SHP77 (cell line): ENCODE results near the gene FBP2.
"Not testable (repeated sequence)": the region's sequence is repeated elsewhere in the genome, so short reads cannot be mapped to it uniquely, and the experiment has no call there.

ENCODE experiments used
- DNase-seq, 2 experiments: peaks; one replicate each; lab custom pipeline; 2025; lab: John Stamatoyannopoulos, UW

FBP2 gene

DNA sequence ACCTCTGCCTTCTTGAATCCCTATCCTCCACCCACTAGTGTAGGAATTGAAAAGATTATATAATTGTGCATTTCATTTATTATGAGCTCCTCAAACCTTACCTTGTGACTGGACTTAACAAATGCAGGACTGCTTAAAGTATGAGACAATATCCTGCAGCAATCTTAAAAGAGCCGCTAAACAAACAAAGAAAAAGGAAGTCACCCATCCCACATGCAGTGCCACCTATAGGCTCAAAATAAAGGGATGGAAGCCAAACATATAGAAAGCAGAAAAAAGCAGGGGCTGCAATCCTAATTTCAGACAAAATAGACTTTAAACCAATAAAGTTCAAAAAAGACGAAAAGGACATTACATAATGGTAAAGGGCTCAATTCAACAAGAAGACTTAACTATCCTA lies 30.1 kb downstream of the FBP2 start:
- DNase-seq = no peak

DNA sequence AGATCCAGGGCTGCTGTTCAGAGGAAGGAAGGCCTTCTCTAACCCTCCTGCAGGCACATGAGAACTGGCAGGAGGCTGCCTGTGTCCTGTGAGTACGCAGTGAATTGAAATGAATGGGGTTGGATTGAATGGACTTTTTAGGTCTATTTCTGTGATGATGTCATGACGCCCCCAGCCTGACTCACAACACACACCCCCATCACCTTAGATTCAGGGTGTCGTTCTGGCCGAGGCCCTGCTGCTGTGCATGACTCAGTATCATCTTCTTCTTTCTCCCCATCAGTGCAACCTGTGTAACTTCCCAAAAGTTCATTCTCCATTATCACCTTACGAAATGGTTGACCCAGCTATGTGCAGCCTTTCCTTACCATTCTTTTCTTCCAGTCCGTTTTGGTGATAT lies 33.4 kb downstream of the FBP2 start:
- DNase-seq = no peak

DNA sequence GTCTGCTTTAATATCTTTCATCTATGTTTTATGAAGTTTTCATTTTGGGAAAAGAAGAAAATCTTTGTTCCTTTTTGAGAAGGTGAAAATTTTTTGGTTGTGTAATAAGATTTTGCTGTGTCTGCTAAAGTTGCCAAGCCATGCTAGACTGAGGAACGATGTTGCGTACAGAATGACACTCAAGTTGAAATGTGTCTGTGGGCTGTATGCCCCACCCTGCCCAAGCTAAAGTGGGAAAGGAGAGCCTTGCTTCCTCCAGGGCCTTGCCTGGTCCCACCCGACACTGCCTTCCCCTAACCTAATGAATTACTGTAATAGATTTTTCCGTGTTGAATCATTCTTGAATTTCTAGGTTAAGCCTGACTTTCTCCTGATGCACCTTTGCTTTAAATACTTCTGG lies 36.2 kb downstream of the FBP2 start:
- DNase-seq = no peak

DNA sequence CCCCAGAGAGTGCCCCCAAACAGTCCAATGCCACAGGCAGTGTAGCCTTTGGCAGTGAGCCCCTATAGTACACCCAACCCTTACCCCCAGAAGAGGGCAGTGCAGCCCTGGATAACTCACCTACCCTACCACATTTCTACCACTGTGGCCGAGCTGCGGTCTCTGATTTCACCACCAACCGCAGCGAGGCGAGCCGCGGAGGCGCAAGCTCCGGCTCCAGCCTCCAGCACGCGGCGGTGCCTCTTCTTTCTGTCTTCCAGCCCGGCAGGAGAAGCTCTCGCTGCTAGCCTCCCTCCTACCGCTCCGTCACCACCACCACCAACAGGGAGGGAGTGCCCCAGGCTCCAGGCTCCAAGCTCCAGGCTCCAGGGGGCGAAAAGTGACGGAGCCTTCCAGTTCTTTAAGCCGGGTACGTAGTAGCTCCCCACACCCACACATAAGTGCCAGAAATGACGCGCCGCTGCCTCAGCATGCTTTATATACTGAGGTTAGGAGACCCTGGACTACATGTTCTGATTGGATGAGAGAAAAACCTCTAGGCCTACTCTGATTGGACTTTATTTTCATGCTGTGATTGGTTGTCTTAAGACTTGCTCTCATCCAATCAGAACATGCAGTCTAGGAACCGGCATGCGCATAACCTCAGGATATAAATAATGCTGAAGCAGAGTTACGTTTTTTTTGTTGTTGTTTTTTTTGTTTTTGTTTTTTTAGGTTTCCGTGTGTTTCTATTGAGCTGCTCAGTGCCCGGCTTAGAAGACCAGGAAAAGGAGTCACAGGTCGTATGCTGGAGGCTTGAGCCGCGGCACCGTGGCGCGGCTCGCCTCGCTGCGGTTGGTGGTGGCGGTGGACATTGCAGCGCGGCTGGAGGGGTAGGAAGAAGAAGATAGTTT lies 38.9 kb downstream of the FBP2 start, which contains the start of gene PCAT7:
PCAT7 (plus strand) TSS at position 645 of the 893 bp plus-strand sequence.
- peak; percentile 79 to 86 for DNase-seq

DNA sequence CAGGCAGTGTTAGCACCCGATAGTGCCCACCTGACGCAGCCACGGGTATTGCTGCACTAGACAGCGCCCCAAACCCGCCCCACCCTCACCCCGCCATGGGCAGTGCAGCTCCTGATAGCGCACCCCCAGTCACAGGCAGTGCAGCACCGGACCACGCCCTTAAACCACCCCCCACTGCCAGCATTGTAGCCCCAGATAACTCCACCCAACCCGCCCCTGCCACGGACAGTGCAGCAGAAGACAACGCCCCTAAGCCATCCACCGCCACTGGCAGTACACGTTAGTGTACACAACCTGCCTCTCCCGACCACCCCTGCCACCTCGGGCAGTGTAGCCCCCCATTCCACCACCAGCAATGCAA lies 39.6 kb downstream of the FBP2 start:
- no peak for DNase-seq

DNA sequence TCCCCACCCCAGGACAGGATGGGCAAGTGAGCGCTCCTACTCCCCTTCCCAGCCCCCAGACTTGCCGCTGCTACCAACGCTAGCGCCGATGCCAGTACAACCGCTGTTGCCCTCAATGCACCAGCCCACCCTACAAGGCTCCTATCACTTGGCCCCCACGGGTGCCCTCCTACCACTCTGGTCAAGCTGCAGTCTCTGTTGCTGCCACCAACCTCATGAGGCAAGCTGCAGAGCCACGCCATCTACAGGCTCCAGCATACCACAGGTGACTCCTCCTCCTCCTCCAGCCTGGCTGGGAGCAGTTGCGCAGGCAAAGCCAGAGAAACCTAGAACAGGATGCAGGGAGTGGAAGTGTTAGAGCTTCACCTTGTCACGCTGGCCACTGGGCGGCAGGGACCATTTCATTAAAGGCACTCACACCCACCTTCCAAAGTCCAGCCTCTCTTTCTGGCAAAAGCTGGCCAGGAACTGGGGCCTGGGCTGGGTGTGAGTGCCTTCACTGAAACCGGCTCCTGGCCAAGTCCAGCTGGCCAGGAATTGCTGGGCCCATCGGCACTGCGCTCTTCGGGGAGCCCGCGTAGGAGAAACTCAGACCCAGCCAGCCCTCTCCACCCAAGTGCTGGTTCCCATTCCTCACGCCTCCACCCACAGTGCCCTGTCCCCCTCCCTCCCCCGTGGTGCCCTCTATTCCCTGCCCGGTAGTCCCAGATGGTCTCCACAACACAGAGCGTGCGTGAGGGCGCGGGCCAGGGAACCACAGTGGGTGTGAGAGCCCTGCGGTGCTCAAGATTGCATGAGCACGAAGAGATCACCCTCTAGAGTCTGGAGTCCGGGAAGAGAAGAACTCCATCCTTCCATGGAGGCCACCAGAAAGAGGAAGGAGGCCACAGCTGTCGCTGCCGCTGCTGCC lies 40.3 kb downstream of the FBP2 start:
- DNase-seq = peak; percentile 32 to 58

DNA sequence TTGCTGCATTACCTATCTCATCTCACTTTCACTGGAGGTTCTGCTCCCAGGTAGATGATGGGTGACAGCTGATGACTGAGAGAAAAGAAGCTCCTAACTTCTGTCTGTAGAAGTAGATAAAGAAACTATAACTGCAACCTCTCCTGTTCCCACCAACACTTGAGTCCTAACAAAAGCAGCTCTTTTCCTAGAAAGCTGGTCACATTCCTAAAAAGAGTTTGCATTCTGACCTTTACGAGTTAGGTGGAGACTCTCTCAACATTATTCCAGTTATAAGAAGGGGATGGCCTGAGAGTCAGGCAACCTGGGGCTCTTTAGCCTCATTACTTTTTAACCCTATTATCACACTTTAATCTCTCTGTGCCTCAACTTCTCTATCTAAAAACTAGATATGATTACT lies 47.7 kb downstream of the FBP2 start:
- no peak for DNase-seq

DNA sequence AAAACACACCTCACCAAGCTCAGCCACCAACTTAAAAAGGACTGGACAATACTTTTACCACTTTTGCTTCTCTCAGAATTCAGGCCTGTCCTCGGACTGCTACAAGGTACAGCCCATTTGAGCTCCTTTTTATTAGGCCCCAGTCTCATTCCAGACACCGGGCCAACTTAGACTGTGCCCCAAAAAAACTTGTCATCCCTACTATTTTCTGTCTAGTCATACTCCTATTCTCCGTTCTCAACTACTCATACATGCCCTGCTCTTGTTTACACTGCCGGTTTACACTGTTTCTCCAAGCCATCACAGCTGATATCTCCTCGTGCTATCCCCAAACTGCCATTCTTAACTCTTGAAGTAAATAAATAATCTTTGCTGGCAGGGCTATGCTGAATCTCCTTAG lies 49.3 kb downstream of the FBP2 start:
- not testable (repeated sequence) for DNase-seq

DNA sequence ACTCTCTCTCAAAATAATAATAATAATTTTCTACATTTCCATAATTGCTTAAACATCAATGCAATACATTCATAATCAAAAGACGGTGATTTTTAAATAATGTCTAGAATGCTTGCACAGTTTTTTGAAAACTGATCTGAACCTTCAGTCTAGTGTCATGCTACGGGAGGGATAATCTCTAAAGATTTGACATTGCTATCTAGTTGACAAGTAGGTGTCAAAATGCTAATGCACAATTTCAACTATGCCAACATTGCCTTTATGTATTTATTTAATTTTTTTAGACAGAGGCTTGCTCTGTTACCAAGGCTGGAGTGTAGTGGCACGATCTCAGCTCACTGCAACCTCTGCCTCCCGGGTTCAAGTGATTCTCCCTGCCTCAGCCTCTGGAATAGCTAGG lies 54.7 kb downstream of the FBP2 start:
- DNase-seq = no peak

DNA sequence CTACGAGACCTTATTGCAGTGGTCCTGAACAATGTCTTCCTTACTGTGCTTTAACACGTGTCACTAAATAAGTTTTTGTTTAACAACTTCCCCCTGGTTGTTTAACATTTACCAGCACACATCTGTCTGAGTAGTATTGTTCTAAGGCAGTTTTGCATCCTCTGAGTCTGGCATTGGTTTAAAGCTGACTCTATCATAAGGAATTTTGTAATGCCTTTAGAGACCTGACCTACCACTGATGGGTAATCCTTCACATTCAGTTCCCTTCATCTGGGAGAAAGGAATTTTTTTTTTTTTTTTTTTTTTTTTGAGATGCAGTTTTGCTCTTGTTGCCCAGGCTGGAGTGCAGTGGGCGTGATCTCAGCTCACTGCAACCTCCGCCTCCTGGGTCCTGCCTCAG lies 58.7 kb downstream of the FBP2 start:
- no peak for DNase-seq

DNA sequence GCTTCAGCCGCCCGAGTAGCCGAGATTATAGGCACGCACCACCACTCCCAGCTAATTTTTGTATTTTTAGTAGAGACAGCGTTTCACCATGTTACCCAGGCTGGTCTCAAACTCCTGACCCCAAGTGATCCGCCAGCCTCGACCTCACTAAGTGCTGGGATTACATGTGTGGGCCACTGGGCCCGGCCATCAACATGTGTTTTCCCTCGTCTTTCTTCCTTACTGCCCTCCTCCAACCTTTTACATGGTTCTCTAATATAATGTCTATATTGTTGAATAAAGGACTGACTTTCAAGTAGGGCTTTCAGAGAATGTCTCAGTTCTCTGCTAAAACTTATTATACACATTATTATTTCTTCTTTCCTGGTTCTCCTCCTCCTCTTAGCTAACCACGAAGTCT lies 60.0 kb downstream of the FBP2 start:
- no peak for DNase-seq

DNA sequence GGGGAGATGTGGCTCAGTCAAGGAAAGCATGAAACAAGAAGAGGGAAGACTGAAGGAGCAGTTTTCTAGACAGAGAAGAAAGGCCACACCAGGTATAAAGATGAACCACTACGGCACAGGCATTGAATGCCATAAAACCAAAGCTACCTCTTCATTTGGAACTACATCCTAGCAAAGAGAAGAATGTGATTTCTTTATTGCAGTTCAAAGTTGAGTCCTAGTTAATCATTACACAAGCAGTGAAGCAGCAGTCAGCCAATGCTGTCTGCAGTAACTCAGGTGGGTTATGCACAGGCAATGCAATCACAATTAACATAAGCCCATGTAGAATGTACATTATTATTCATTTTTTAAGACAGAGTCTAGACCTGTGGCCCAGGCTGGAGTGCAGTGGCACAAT lies 60.5 kb downstream of the FBP2 start:
- DNase-seq = no peak

DNA sequence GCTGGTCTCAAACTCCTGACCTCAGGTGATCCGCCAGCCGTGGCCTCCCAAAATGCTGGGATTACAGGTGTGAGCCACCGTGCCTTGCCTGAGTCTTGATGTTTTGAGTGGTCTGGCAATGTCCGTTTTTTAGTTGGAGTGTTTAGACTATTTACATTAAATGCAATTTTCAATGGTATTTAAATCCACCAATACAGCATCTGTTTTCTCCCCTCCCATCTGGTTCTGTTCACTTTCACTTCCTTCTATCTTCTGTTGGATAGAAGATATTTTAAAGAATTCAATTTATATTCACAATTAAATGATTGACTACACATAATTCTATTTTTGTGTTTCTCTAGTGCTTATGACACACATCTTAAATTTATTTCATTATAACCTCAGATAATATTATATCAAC lies 64.7 kb downstream of the FBP2 start:
- no peak for DNase-seq

DNA sequence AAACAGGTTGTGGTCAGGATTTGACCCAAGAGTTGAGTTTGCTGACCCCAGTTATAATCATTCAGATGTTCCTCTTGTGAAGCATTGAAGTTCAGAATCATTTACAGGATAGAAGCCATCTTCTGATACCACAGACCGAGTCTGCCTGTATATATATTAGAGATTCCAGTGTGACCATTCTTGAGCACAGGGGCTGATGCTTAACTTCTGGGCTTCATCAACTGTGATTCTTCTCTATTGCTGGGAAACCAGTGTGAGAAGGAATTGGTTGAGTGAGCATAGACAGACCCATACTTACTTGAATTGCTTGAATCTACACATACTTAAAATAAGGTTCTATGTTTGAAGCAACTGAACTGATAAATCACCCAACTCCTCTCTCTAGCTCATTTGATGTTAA lies 66.7 kb downstream of the FBP2 start:
- no peak for DNase-seq

DNA sequence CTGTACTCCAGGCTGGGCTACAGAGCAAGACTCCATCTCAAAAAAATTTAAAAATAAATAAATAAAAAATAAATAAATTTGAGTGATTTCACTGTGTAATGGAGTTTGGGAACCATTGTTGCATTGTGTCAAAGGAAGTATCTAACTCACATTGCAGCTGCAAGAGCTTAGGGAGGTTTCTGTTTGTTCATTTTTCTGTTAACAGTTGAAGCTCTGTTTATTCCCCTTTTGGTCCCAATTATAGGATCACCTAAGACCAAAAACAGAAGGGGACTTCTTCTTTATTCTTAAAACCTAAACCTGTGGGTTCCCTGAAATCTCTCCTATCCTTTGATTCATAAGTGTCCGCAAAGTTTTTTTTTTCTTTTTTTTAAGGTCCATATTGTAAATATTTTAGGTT lies 67.4 kb downstream of the FBP2 start:
- no peak for DNase-seq

DNA sequence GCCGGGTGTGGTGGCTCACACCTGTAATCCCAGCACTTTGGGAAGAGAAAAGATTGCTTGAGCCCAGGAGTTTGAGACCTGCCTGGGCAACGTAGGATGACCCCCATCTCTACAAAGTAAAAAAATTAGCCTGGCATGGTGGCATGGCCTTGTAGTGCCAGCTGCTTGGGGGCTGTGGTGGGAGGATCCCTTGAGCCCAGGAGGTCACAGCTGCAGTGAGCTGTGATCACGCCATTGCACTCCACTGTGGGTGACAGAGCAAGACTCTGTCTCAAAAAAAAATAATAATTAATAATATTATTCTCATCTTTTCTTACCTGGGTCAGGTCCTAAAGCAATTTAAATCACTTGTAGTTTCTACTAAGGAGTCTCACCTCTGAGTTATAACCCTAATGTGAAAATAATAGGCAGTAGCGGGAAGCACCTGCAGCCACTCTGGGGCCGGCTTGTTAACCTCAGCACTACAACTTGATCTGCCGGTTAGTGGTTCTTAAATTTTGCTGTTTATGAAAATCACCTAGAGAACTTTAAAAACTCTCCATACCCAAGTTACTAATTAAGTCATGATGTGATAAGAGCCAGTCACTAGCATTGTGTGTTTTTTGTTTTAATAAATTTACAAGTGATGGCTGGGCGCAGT lies 68.1 kb downstream of the FBP2 start:
- no peak for DNase-seq

DNA sequence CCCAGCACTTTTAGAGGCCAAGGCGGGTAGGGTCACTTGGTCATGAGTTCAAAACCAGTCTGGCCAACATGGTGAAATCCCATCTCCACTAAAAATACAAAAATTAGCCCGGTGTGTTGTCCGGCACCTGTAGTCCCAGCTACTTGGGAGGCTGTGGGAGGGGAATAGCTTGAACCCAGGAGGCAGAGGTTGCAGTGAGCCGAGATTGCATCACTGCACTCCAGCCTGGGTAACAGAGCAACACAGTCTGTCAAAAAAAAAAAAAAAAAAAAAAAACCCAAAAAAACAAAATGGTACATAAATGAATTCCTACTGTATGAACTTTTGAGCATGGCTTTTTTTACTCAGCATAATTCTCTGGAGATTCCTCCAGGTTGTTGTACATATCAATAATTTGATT lies 76.4 kb downstream of the FBP2 start:
- DNase-seq = no peak

DNA sequence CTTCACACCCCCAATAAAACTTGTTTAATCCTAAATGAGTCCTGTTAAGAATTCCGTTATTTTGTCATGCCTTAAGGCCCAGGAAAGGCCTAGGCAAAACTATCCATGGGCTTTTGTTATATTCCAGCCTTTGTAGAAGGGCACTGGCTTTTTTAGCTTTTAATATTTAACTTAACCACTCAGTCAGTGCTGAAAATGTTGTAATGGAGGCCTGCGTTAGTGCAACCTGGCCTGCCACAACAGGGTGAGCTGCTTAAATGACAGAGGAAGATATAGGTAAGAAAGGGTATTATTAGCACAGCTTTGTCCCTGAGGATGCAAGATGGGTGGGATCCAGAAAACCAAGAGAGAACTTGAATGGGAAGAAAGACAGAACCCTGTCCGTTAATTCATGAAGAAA lies 78.9 kb downstream of the FBP2 start:
- no peak for DNase-seq

DNA sequence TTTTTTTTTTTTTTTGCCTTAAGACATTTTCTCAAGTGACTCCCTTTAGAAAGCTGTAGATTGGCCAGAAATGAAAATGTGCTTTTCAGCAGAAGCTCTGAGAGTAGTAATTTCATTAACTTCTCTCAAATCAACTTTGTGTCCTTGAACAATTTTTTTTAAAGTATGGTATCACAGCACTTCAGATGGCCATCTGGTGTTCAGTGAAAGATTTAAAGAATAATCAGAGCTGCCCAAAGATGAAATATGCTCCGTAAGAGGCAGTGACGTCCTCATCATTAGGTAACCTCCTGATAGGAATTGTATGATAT lies 81.7 kb downstream of the FBP2 start:
- no peak for DNase-seq

DNA sequence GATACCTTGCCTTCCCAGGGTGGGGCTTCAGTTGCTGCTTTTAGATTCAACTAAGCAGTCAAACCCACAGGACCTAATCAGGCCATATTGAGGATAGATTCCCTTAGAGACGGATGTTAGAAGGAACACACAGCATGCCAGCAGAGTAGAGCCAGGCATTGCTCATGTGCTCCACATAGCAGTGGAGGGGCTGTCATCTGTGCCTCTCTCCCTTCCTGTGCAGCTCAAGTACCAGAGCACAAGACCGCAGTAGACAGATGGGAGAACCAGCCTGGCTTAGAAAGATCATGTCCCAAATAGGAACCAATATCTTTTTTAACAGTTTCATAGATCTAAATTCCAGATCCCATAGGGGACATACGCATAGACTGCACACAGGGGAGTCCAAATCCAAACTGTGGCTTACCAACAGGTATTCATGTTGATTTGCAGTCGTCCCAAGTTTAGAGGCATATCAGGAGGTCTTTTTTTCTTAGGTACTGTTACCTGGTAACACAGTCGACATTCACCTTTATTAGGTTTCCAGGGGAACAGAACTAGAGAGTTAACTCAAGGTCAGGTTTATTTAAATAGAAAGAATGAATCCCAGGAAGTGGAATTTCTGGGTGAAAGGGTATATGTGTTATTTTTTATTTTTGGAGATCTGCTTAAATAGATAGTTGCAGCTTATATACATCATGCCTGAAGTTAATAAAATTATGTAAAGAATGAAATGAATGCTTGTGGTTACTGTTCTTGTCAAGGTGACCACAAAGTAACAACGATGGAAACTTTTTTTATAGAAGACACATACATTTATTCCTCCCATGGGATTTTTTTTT lies 82.3 kb downstream of the FBP2 start:
- no peak for DNase-seq
